NCI-H146 treated with DMSO at 0.1 percent for 48 hours (cell line): ENCODE data around the gene PRRC2C.

Source experiments
- DNase-seq: peaks from one replicate; lab custom pipeline; 2025; ENCODE audit not compliant: unreplicated experiment; lab: John Stamatoyannopoulos, UW

PRRC2C gene

DNA sequence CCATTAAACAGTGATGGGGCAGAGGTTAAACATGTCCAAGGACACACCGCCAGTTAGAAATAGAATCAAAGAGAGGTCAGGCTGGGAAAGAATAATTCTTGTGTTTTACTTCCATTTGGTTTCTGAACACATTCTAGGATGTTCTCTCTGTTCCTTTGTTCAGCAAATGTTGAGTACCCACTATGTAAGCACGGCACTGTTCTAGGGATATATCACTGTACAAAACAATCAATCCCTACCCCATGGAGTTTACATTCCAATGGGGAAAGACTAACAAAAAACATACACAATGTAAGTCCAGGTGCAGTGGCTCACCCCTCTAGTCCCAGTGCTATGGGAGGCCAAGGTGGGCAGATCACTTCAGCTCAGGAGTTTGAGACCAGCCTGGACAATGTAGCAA is 142.9 kb downstream of the PRRC2C start:
- DNase-seq: no peak

DNA sequence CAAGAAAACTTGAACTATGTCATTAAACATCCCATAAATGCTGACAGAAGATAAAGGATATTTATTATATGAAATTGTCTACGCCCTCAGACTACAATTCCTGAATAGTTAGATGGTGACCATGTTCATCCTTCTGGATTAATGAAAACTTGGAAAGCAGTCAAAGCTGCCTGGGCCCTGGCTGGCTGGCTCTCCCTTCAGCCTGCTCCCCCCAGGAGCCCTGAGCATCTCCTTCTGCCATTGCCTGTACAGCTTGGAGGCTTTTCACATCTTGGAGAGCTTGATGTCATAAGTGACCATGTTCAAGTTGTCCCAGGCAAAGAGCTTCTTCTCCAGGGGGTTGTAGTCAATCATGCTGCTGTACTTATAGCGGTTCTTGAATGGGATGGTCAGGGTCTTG is 150.3 kb downstream of the PRRC2C start:
- DNase-seq: no peak

DNA sequence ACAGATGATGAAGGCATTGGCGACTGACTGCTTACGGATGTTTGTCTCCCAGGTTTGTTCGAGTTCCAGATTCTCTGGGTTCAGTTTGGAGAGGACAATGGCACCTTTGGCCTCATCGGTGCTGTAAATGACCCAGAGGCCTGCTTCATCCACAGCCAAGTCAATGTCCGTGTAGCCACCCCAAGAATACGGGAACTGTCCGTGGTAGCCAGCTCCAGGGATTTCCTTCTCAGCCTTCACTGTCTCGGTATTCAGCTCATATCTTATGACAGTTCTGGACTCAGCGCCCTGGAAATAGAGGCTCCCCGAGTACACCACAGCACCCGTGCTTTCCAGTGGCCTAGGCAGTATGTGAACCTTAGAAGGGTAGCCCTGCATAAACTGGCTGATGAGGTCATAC is 150.8 kb downstream of the PRRC2C start:
- DNase-seq: no peak

DNA sequence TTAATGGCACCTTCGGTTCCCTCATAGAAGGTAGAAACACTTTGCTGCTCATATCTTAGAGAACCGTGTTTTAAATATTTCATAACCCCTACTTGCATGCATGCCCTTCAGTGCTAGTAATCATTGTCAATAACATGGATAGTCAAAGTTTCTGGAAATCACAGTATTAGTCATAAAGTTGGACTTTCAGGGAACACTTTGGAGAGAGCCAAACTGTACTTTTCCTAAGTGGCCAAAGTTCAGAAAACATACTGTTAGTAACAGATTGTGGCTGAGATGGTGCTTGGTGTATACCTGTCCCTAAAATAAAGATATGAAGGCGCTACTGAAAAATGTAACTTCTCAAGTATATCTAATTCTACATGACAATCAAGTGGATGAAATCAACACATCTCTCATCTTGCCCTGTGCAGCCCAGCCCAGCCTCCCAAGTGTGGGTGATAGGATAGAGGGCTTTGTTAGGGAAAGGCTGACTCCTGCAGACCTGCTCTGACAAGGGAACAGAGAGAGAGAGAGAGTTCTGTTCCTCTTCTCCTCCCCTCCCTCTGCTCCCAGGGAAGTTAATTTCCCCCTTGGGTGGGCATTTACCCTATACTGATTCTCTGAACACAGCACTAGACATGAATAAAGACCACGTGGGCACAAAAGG is 152.7 kb downstream of the PRRC2C start:
- DNase-seq: no peak

DNA sequence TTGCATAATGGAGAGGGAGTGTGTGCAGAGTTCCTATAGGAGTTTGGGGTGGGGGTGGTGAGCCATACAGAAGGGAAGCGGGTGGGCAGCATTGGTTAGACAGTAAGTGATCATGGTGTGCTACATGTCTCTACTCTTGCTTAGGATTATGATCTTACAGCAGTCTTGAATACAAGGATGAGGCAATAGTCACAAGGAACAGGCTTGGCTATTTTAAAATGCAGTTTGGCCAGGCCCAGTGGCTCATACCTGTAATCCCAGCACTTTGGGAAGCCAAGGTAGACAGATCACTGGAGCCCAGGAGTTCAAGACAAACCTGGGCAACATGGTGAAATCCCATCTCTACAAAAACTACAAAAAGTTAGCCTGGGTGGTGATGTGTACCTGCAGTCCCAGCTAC is 154.9 kb downstream of the PRRC2C start:
- no peak for DNase-seq

DNA sequence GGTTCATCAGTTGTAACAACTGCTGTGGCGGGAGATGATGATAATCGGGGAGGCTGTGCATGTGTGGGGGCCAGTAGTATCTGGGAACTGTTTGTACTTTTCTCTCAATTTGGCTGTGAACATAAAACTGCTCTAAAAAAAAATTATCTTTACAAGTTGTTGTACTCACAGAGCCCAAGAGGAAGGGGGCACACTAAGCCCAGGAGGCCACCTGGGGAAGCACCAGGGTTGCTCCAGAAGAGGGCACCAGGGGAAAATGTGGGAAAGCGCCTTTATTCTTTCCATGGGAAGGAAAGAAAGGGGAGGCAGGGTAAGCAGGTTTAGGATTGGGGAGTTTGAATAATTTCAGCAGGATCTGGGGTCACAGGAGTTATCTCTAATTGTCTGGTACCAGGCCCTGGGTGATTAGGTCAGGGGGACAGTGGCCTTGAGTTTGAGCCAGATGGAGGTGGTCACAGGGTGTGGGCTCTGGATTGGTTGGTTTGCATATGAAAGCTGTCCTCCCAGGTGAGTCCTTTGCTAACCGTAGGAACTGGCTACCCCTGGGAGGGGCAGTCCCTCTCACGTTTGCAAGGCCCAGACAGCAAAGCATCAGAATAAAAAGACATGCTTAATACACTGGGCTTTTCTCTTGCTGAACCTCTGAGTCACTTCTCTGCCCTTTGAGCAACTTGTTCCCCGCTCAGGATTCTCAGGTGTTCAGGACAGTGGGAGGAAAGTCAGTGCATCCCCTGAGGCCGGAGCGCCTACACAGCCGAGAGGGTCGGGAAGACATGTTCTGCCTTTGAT is 155.9 kb downstream of the PRRC2C start:
- DNase-seq: no peak

DNA sequence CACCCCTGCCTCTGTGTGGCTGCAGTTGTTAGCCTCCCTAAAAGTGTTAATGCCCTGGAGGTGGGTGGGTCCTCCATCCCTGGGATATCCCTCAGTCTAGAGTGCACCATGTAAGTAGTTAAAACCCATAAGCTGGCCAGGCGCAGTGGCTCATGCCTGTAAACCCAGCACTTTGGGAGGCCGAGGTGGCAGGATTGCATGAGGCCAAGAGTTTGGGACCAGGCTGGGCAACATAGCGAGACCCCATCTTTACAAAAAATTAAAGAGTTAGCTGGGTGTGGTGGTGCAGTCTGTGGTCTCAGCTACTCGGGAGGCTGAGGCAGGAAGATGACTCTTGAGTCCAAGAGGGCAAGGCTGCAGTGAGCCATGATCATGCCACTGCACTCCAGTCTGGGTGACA is 156.9 kb downstream of the PRRC2C start:
- DNase-seq: no peak
